Ishikawa (cell line): Measurements from ENCODE around the gene PARD6B.

Experiments
- CEBPB ChIP-seq: IDR thresholded peaks from 2 replicates; pipeline ENCODE4 v1.6.1; 2012
- CREB1 ChIP-seq: IDR thresholded peaks from 2 replicates; pipeline ENCODE4 v1.6.1; 2012; ENCODE audit warnings: low read depth
- EGR1 ChIP-seq: IDR thresholded peaks from 2 replicates; pipeline ENCODE4 v1.6.1; 2012
- EP300 ChIP-seq: IDR thresholded peaks from 2 replicates; pipeline ENCODE4 v1.6.1; 2012; ENCODE audit warnings: borderline replicate concordance
- FOXM1 ChIP-seq: IDR thresholded peaks from 2 replicates; pipeline ENCODE4 v1.6.1; 2012; ENCODE audit warnings: low read depth, borderline replicate concordance
- NFIC ChIP-seq: IDR thresholded peaks from 2 replicates; pipeline ENCODE4 v1.6.1; 2012
- RAD21 ChIP-seq: IDR thresholded peaks from 2 replicates; pipeline ENCODE4 v1.6.1; 2012; ENCODE audit warnings: low read depth
- TAF1 ChIP-seq: IDR thresholded peaks from 2 replicates; pipeline ENCODE4 v1.6.1; 2012; ENCODE audit warnings: low read depth, mild to moderate bottlenecking
- YY1 ChIP-seq: IDR thresholded peaks from 2 replicates; pipeline ENCODE4 v1.6.1; 2012; ENCODE audit warnings: low read depth
- ZBTB7A ChIP-seq: IDR thresholded peaks from 2 replicates; pipeline ENCODE4 v1.6.1; 2012; ENCODE audit warnings: low read depth
- TF ChIP-seq, protein P1 (sequence below): IDR thresholded peaks from 2 replicates; pipeline ENCODE4 v1.6.1; 2012; ENCODE audit warnings: low read depth, mild to moderate bottlenecking
- TF ChIP-seq, protein P2 (sequence below): IDR thresholded peaks from 2 replicates; pipeline ENCODE4 v1.6.1; 2012

DNA sequence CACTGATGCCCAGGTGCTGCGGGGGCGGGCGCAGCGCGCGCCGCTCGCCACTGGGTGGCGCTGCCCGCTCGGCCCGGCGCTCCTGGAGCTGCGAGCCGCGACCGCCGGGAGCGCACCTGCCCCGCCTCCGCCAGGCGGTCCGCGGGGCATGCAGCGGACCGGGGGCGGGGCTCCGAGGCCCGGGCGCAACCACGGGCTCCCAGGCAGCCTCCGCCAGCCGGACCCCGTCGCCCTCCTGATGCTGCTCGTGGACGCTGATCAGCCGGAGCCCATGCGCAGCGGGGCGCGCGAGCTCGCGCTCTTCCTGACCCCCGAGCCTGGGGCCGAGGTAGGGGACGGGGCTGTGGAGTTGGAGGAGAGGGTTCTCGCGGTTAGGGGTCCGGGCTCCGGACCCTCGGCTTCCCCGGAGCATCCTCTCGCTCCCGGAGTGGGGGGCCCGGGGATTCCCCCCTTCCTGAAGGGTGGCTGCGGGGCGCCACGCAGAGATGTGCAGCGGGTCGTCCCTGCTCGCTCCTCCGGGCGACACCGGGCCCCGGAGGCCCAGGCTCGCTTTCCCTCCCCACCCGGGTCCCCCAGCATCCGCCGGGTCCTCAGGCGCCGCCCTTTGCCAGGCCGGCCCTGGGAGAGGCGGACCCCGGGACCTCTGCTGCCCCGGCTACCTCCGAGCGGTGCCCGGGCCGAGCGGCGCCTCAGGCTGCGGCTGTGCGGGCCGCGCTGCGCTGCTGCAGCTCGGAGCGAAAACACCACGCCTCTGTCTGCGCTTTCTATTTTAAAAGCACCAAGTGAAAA lies 63.7 kb downstream of the PARD6B start, which contains the start of gene BCAS4:
- no peak for TF ChIP-seq CEBPB
- peak; percentile 69 for TF ChIP-seq RAD21
- no peak for TF ChIP-seq EP300
- TF ChIP-seq FOXM1 = no peak
- TF ChIP-seq, protein P1, sequence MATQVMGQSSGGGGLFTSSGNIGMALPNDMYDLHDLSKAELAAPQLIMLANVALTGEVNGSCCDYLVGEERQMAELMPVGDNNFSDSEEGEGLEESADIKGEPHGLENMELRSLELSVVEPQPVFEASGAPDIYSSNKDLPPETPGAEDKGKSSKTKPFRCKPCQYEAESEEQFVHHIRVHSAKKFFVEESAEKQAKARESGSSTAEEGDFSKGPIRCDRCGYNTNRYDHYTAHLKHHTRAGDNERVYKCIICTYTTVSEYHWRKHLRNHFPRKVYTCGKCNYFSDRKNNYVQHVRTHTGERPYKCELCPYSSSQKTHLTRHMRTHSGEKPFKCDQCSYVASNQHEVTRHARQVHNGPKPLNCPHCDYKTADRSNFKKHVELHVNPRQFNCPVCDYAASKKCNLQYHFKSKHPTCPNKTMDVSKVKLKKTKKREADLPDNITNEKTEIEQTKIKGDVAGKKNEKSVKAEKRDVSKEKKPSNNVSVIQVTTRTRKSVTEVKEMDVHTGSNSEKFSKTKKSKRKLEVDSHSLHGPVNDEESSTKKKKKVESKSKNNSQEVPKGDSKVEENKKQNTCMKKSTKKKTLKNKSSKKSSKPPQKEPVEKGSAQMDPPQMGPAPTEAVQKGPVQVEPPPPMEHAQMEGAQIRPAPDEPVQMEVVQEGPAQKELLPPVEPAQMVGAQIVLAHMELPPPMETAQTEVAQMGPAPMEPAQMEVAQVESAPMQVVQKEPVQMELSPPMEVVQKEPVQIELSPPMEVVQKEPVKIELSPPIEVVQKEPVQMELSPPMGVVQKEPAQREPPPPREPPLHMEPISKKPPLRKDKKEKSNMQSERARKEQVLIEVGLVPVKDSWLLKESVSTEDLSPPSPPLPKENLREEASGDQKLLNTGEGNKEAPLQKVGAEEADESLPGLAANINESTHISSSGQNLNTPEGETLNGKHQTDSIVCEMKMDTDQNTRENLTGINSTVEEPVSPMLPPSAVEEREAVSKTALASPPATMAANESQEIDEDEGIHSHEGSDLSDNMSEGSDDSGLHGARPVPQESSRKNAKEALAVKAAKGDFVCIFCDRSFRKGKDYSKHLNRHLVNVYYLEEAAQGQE = no peak
- TF ChIP-seq CREB1 = no peak
- TF ChIP-seq, protein P2, sequence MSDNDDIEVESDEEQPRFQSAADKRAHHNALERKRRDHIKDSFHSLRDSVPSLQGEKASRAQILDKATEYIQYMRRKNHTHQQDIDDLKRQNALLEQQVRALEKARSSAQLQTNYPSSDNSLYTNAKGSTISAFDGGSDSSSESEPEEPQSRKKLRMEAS = no peak
- peak; percentile 84; the same call in 1 of the 2 replicates for TF ChIP-seq ZBTB7A
- TF ChIP-seq YY1 = 0 out of 2 replicates have a peak, but pooled peaks have one; percentile 17
- TF ChIP-seq EGR1 = peak; percentile 98
- no peak for TF ChIP-seq NFIC
- peak; percentile 28; the same call in 1 of the 2 replicates for TF ChIP-seq TAF1
